GM23248 (cell line): Measurements from ENCODE around the gene SLC6A18. TPM values are rescaled to one million over a fixed set of nuclear protein-coding genes. Genes with fewer than 3 reads are reported as not detected.

Source experiments
- DNase-seq: peaks from one replicate; pipeline ENCODE4 v3.0.0-alpha.2; 2015
- H2AFZ ChIP-seq: fragments of 200-600 bp; sonication (generic); 2 replicates; pipeline ENCODE4 v1.6.1; 2016; ENCODE audit warnings: antibody characterized with exemption
- H3F3A ChIP-seq: fragments of 200-600 bp; sonication (generic); 2 replicates; pipeline ENCODE4 v1.6.1; 2016; ENCODE audit warnings: mild to moderate bottlenecking, antibody characterized with exemption, mixed run types; ENCODE audit not compliant: insufficient read depth
- H3K27ac ChIP-seq: fragments of 200-600 bp; sonication (generic); 2 replicates; pipeline ENCODE4 v1.5.1; 2016; ENCODE audit warnings: mild to moderate bottlenecking
- H3K27me3 ChIP-seq: fragments of 200-600 bp; sonication (generic); replicated peaks from 2 replicates; pipeline ENCODE4 v1.6.1; 2016; ENCODE audit warnings: mild to moderate bottlenecking; ENCODE audit not compliant: insufficient read depth
- H3K36me3 ChIP-seq: fragments of 200-600 bp; sonication (generic); 2 replicates; pipeline ENCODE4 v1.6.1; 2016; ENCODE audit warnings: low read depth, mild to moderate bottlenecking
- H3K4me1 ChIP-seq: fragments of 200-600 bp; sonication (generic); 2 replicates; pipeline ENCODE4 v1.6.1; 2016; ENCODE audit warnings: mild to moderate bottlenecking; ENCODE audit not compliant: insufficient read depth
- H3K4me2 ChIP-seq: fragments of 200-600 bp; sonication (generic); one replicate; pipeline ENCODE4 v1.6.1; 2016; ENCODE audit warnings: mild to moderate bottlenecking; ENCODE audit not compliant: unreplicated experiment
- H3K4me3 ChIP-seq: fragments of 200-600 bp; sonication (generic); 2 replicates; pipeline ENCODE4 v1.5.1; 2016; ENCODE audit warnings: mild to moderate bottlenecking
- H3K79me2 ChIP-seq: fragments of 200-600 bp; sonication (generic); 2 replicates; pipeline ENCODE4 v1.6.1; 2016; ENCODE audit warnings: mild to moderate bottlenecking; ENCODE audit not compliant: insufficient read depth
- H3K9ac ChIP-seq: fragments of 200-600 bp; sonication (generic); 2 replicates; pipeline ENCODE4 v1.6.1; 2016; ENCODE audit warnings: mild to moderate bottlenecking
- H3K9me2 ChIP-seq: fragments of 200-600 bp; sonication (generic); 2 replicates; pipeline ENCODE4 v1.6.1; 2016; ENCODE audit warnings: mixed run types, mild to moderate bottlenecking, moderate library complexity; ENCODE audit not compliant: insufficient read depth
- H3K9me3 ChIP-seq: fragments of 200-600 bp; sonication (generic); one replicate; pipeline ENCODE4 v1.6.1; 2017; ENCODE audit warnings: low read depth
- H4K20me1 ChIP-seq: fragments of 200-600 bp; sonication (generic); 2 replicates; pipeline ENCODE4 v1.6.0; 2016; ENCODE audit not compliant: insufficient read depth
- EZH2 ChIP-seq: fragments of 200-600 bp; sonication (generic); IDR thresholded peaks from 2 replicates; pipeline ENCODE4 v1.6.1; 2018; ENCODE audit warnings: antibody characterized with exemption, mild to moderate bottlenecking; ENCODE audit not compliant: insufficient read depth, poor library complexity, severe bottlenecking
- EZH2phosphoT487 ChIP-seq: fragments of 200-600 bp; sonication (generic); IDR thresholded peaks from 2 replicates; pipeline ENCODE4 v1.6.1; 2018; ENCODE audit warnings: antibody characterized with exemption, moderate library complexity, mild to moderate bottlenecking, low read depth; ENCODE audit not compliant: insufficient read depth
- WGBS, 2 experiments: methylation state at CpG; one replicate each; pipeline ENCODE4 v1.1.6; 2015 to 2017; ENCODE audit warnings: low lambda C conversion rate in 2 of 2, low coverage in 1 of 2; ENCODE audit errors: missing lambda C conversion rate in 2 of 2; 5-methylcytosine and 5-hydroxymethylcytosine counted together
- in situ Hi-C: fragments of 300-500 bp; cut with MboI; formaldehyde crosslinking; loops from 2 replicates; pipeline ENCODE4 v1.15.0; 2020
- polyA plus RNA-seq: library from polyadenylated mRNA; unstranded; fragments of >200 nt; fragmentation: Nextera tagmentation; extraction: Ambion mirVana; gene quantifications from 2 replicates; pipeline ENCODE4 v1.2.1, GENCODE V29; 2016
- total RNA-seq: library from RNA; depleted of rRNA; stranded (reverse); fragments of >200 nt; shearing (Covaris generic); gene quantifications from 2 replicates; pipeline ENCODE4 v1.2.3, GENCODE V29; 2014; rRNA removed

SLC6A18 gene
- total and polyA plus RNA-seq, 2 experiments from 2014 or later: not detected

GRCh38 chr5:1294206-1294834 lies 69.1 kb downstream of the SLC6A18 start:
- no peak for DNase-seq
- H3K27me3 ChIP-seq: peaks cover 13% of the 10 kb centered on the region

GRCh38 chr5:1294835-1295649 lies 69.9 kb downstream of the SLC6A18 start, which contains the start of gene TERT:
Gene TERT (minus strand): TSS chr5:1295068. CDS start chr5:1294989, 79 bp downstream.
- H3K79me2 ChIP-seq: no peaks in the 10 kb centered on the region
- no peak for DNase-seq
- no peaks in the 10 kb centered on the region for H4K20me1 ChIP-seq
- H2AFZ ChIP-seq: no peak within 1 kb of the TSS
- H3K9me2 ChIP-seq: no peaks in the 10 kb centered on the region
- in situ Hi-C loops: no loop called here
- H3K9me3 ChIP-seq: no peaks in the 10 kb centered on the region
- H3K4me3 ChIP-seq: no peak within 1 kb of the TSS
- TF ChIP-seq EZH2: no peak
- TF ChIP-seq EZH2phosphoT487: no peak
- H3K4me1 ChIP-seq: no peaks in the 10 kb centered on the region
- H3K9ac ChIP-seq: no peak within 1 kb of the TSS
- no peak within 1 kb of the TSS for H3K4me2 ChIP-seq
- peaks cover 13% of the 10 kb centered on the region for H3K27me3 ChIP-seq
- 6 to 16% methylated on average over 19 to 70 of the region's 102 CpGs for WGBS, 2 experiments
- no peaks in the 10 kb centered on the region for H3F3A ChIP-seq
- H3K36me3 ChIP-seq: no peaks in the 10 kb centered on the region
- H3K27ac ChIP-seq: no peak within 1 kb of the TSS

More at GRCh38 chr5:1294206-1294834, 69.1 kb downstream of the SLC6A18 start:
- Histone ChIP-seq H3K4me3 (no peak overlapping the region), H3K9me2 (no peaks in the 10 kb centered on the region), H3F3A (no peaks in the 10 kb centered on the region), H3K9me3 (no peaks in the 10 kb centered on the region), H4K20me1 (no peaks in the 10 kb centered on the region), H3K9ac (no peak overlapping the region), H3K4me2 (no peak overlapping the region), H3K27ac (no peak overlapping the region), H3K4me1 (no peaks in the 10 kb centered on the region), H3K36me3 (no peaks in the 10 kb centered on the region), H2AFZ (no peak overlapping the region), H3K79me2 (no peaks in the 10 kb centered on the region)
- TF ChIP-seq EZH2phosphoT487: no peak
- no peak for TF ChIP-seq EZH2
- in situ Hi-C loops: no loop called here
- 31 to 39% methylated on average over 46 to 66 of the region's 69 CpGs for WGBS, 2 experiments

- no peak for TF ChIP-seq EZH2phosphoT487
- no peak for TF ChIP-seq EZH2
- DNase-seq: no peak
These were observed 70.5 kb downstream of the SLC6A18 start for GRCh38 chr5:1295650-1296037.

More at GRCh38 chr5:1295650-1296037, 70.5 kb downstream of the SLC6A18 start:
- in situ Hi-C loops: no loop called here
- no peaks in the 10 kb centered on the region for H3K9me2 ChIP-seq
- no peaks in the 10 kb centered on the region for H4K20me1 ChIP-seq
- H3K36me3 ChIP-seq: no peaks in the 10 kb centered on the region
- no peaks in the 10 kb centered on the region for H3K79me2 ChIP-seq
- peaks cover 18% of the 10 kb centered on the region for H3K27me3 ChIP-seq
- no peak overlapping the region for H3K27ac ChIP-seq
- H3F3A ChIP-seq: no peaks in the 10 kb centered on the region
- H3K4me3 ChIP-seq: no peak overlapping the region
- no peak overlapping the region for H3K4me2 ChIP-seq
- no peaks in the 10 kb centered on the region for H3K9me3 ChIP-seq
- no peak overlapping the region for H3K9ac ChIP-seq
- H2AFZ ChIP-seq: no peak overlapping the region
- WGBS, 2 experiments: 41 to 47% methylated on average over 15 to 22 of the region's 22 CpGs
- H3K4me1 ChIP-seq: no peaks in the 10 kb centered on the region

Other genes starting within 250 kb of the SLC6A18 start
- gene NKD2, start 216.6 kb upstream of the SLC6A18 start, total RNA-seq: not detected in 2 replicates
- not detected in 2 replicates for gene NKD2, start 216.6 kb upstream of the SLC6A18 start, polyA plus RNA-seq
- gene SLC12A7, start 113.3 kb upstream of the SLC6A18 start, total RNA-seq: 1.6 and 1.9 TPM in 2 replicates
- gene SLC12A7, start 113.3 kb upstream of the SLC6A18 start, polyA plus RNA-seq: 0.46 and 0.75 TPM in 2 replicates
- not detected in 2 replicates for gene SLC6A19, start 23.8 kb upstream of the SLC6A18 start, total RNA-seq
- not detected in 2 replicates for gene SLC6A19, start 23.8 kb upstream of the SLC6A18 start, polyA plus RNA-seq
- not detected in 2 replicates for gene TERT, start 69.7 kb downstream of the SLC6A18 start, total RNA-seq
- gene TERT, start 69.7 kb downstream of the SLC6A18 start, polyA plus RNA-seq: not detected in 2 replicates
- gene CLPTM1L, start 119.7 kb downstream of the SLC6A18 start, total RNA-seq: 132 and 135 TPM in 2 replicates
- gene CLPTM1L, start 119.7 kb downstream of the SLC6A18 start, polyA plus RNA-seq: 25.6 and 28.3 TPM in 2 replicates
- gene SLC6A3, start 220.1 kb downstream of the SLC6A18 start, total RNA-seq: not detected in 2 replicates
- not detected in 2 replicates for gene SLC6A3, start 220.1 kb downstream of the SLC6A18 start, polyA plus RNA-seq